Measurements from ENCODE around the gene GFY.

DNA sequence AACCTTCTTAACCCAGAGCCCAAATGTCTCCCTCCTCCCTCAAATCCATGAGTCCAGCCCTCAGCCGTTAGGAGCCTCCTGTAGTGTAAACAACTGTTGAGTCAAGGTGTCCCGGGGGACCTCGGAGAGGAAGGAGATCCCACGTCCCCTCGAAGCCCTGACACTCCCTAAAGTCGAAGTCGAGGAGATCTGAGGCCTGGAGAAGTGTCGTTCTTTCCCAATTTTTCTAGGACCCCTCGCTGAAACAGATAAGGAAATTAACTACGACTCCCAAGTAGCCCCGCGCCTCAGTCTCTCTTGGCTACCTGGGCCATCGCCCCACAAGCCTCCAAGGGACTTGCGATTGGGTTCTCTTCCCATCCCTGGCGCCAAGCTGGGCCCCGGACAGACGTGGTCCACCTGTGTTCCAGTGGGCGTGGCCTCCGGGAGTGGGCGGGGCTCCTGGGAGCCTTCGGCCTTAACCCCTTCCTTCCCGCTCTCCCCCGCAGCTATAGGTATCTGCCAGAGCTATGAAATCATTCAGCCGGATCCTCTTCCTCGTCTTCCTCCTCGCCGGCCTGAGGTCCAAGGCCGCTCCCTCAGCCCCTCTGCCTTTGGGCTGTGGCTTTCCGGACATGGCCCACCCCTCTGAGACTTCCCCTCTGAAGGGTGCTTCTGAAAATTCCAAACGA is 869 bp downstream of the GFY start:
- TF ChIP-seq, protein P1, sequence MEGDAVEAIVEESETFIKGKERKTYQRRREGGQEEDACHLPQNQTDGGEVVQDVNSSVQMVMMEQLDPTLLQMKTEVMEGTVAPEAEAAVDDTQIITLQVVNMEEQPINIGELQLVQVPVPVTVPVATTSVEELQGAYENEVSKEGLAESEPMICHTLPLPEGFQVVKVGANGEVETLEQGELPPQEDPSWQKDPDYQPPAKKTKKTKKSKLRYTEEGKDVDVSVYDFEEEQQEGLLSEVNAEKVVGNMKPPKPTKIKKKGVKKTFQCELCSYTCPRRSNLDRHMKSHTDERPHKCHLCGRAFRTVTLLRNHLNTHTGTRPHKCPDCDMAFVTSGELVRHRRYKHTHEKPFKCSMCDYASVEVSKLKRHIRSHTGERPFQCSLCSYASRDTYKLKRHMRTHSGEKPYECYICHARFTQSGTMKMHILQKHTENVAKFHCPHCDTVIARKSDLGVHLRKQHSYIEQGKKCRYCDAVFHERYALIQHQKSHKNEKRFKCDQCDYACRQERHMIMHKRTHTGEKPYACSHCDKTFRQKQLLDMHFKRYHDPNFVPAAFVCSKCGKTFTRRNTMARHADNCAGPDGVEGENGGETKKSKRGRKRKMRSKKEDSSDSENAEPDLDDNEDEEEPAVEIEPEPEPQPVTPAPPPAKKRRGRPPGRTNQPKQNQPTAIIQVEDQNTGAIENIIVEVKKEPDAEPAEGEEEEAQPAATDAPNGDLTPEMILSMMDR (IDR thresholded peaks at IDR 0.05; ENCODE audit: insufficient read depth, low read depth, low read length), result no peak
- no peak for TF ChIP-seq EZH2 (IDR thresholded peaks at IDR 0.05; ENCODE audit: insufficient read depth, low read length)

All from astrocyte (in vitro differentiated cells and primary cell).